Measurements from ENCODE around the gene ZNF578.

Gene ZNF578

DNA sequence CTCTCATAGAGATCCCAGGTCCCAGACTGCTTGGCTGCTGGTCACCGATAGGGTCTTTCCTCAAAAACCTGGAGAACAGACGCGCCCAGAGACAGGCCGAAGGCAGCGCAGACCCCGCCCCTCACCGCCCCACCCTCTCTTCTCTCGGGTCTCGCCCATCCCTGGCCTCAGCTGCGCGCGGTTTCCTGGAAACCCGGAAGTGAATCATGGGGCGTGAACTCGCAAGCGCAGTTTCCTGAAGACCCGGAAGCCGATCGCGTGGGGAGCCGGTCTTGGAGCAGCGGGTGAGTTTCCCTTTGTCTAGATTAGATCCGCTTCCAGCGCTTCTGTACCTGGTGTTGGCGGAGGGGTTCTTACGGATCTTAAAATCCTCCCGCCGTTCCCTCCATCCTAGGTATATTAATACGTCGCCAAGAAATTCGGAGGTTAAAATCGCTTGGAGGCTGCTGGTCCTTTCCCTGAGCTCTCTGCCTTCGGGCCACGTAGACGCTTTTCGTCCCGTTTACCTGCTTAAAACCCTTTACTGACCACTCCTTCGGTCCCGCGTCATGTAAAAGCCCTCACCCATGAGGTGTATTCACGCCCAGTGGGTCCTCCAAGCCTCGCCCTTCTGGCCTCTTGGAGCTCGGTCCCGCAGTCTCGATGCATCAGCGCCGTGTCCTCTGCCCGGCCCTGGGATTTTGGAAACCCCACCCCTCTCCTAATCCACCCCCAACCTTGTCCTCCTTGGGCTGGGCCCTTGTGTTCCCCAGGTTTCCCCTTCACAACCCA lies at the start of gene ZNF578:
Gene ZNF578, plus strand, starts transcription at position 230 of the 771 bp plus-strand sequence. CDS start 48,293 bp downstream, outside the sequence.
- DNase-seq (ENCODE audit: low read depth), result peak; percentile 85
- peak; percentile 20 for TF ChIP-seq CTCF (IDR thresholded peaks at IDR 0.05; ENCODE audit: insufficient read depth, low read depth, low read length, missing control alignments)
- peak within 1 kb of the TSS; percentile 66 for H3K4me3 ChIP-seq (ENCODE audit: low read length)

GRCh38 chr19:52410276-52410675 lies 43.1 kb upstream of the ZNF578 start:
- TF ChIP-seq CTCF (IDR thresholded peaks at IDR 0.05; ENCODE audit: insufficient read depth, low read depth, low read length, missing control alignments), result no peak
- no peak for DNase-seq (ENCODE audit: low read depth)

DNA sequence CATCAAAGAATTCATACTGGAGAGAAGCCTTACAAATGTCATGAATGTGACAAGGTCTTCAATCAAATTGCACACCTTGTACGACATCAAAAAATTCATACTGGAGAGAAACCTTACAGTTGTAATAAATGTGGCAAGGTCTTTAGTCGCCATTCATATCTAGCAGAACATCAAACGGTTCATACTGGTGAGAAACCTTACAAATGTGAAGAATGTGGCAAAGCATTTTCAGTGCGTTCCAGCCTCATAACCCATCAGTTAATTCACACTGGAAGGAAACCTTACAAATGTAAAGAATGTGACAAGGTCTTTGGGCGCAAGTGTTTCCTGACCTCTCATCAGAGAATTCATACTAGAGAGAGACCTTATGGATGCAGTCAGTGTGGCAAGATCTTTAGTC lies 37.6 kb upstream of the ZNF578 start:
- no peak for DNase-seq (ENCODE audit: low read depth)
- no peak overlapping the region for H3K4me3 ChIP-seq (ENCODE audit: low read length)
- TF ChIP-seq CTCF (IDR thresholded peaks at IDR 0.05; ENCODE audit: insufficient read depth, low read depth, low read length, missing control alignments), result no peak

More at GRCh38 chr19:52410276-52410675, 43.1 kb upstream of the ZNF578 start:
- no peak overlapping the region for H3K4me3 ChIP-seq (ENCODE audit: low read length)

- no peak for DNase-seq (ENCODE audit: low read depth)
- H3K4me3 ChIP-seq (ENCODE audit: low read length), result no peak within 1 kb of the TSS
- no peak for TF ChIP-seq CTCF (IDR thresholded peaks at IDR 0.05; ENCODE audit: insufficient read depth, low read depth, low read length, missing control alignments)
Observed at GRCh38 chr19:52428937-52429336, 24.4 kb upstream of the ZNF578 start, which contains the start of gene ZNF534. Gene ZNF534, plus strand, starts transcription at chr19:52429148. Its CDS starts 2,327 bp downstream, at chr19:52431475.

DNA sequence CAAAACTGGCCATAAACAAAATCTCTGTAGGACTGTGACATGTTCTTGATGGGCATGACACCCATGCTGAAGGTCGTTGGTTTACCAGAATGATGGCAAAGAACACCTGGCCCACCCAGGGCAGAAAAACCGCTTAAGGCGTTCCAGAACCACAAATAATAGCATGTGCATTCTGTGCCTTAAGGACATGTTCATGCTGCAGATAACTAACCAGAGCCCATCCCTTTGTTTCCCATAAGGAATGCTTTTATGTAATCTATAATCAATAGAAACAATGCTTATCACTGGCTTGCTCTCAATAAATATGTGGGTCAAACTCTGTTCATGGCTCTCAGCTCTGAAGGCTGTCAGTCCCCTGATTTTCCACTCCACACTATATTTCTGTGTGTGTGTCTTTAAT lies 11.2 kb upstream of the ZNF578 start:
- no peak overlapping the region for H3K4me3 ChIP-seq (ENCODE audit: low read length)
- DNase-seq (ENCODE audit: low read depth), result no peak
- no peak for TF ChIP-seq CTCF (IDR thresholded peaks at IDR 0.05; ENCODE audit: insufficient read depth, low read depth, low read length, missing control alignments)

- no peak for TF ChIP-seq CTCF (IDR thresholded peaks at IDR 0.05; ENCODE audit: insufficient read depth, low read depth, low read length, missing control alignments)
- DNase-seq (ENCODE audit: low read depth), result no peak
- no peak overlapping the region for H3K4me3 ChIP-seq (ENCODE audit: low read length)
Observed at GRCh38 chr19:52444506-52444905, 8.8 kb upstream of the ZNF578 start.

- DNase-seq (ENCODE audit: low read depth), result no peak
- H3K4me3 ChIP-seq (ENCODE audit: low read length), result no peak overlapping the region
- no peak for TF ChIP-seq CTCF (IDR thresholded peaks at IDR 0.05; ENCODE audit: insufficient read depth, low read depth, low read length, missing control alignments)
Observed at GRCh38 chr19:52451241-52451640, 2.1 kb upstream of the ZNF578 start.
